GM12873 (cell line): ENCODE measurements around the gene ANKRD44.

Experiments used
- TF ChIP-seq, protein P1 (sequence below): IDR thresholded peaks from 2 replicates; pipeline ENCODE4 v1.5.1; 2012; ENCODE audit warnings: low read depth, mild to moderate bottlenecking, moderate library complexity, low read length, control low read depth; ENCODE audit not compliant: insufficient read depth; ENCODE audit errors: missing control alignments

Gene ANKRD44

DNA sequence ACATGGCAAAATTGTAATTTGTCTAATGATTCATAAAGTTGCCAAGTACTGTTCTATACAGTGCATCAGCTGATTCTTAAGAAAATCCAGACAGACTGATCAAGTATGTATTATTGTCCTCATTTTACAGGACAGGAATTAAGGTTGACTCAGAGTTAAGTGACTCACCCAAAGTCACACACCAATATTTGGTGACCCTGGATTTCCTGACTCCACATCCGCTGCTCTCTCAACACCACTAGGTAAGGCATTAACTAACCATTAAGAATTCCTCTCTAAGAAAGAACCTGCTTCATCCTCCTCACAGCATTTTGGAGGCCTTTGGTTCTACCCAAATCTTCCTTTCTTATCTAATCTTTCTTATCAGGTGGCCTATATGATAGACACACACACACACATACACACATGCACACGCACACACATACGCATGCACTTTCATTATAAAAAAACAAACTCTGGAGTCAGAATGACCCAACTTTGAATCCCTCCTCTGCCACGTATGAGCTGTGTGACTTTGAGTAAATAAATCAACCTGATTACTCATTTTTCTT is 150.8 kb downstream of the ANKRD44 start:
- TF ChIP-seq, protein P1, sequence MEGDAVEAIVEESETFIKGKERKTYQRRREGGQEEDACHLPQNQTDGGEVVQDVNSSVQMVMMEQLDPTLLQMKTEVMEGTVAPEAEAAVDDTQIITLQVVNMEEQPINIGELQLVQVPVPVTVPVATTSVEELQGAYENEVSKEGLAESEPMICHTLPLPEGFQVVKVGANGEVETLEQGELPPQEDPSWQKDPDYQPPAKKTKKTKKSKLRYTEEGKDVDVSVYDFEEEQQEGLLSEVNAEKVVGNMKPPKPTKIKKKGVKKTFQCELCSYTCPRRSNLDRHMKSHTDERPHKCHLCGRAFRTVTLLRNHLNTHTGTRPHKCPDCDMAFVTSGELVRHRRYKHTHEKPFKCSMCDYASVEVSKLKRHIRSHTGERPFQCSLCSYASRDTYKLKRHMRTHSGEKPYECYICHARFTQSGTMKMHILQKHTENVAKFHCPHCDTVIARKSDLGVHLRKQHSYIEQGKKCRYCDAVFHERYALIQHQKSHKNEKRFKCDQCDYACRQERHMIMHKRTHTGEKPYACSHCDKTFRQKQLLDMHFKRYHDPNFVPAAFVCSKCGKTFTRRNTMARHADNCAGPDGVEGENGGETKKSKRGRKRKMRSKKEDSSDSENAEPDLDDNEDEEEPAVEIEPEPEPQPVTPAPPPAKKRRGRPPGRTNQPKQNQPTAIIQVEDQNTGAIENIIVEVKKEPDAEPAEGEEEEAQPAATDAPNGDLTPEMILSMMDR: no peak

GRCh38 chr2:197158591-197159550 is 151.7 kb downstream of the ANKRD44 start:
- TF ChIP-seq, protein P1: no peak

- TF ChIP-seq, protein P1: no peak
These were observed 152.6 kb downstream of the ANKRD44 start for GRCh38 chr2:197157879-197158537.

DNA sequence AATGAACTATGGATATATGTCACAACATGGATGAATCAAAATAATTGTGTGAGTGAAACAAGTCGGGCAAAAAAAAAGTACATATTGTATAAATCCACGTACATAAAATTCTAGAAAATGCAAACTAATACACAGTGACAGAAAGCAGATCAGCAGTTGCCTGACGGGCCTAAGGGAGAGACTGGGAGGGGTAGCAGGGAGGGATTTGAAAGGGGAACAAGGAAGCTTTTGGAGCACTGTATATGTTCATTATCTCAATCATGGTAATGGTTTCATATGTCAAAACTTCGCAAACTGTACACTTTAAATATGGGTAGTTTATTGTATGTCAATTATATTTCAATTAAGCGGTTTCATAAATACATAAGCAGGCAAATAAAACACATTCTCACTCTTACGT is 153.8 kb downstream of the ANKRD44 start:
- TF ChIP-seq, protein P1: no peak

DNA sequence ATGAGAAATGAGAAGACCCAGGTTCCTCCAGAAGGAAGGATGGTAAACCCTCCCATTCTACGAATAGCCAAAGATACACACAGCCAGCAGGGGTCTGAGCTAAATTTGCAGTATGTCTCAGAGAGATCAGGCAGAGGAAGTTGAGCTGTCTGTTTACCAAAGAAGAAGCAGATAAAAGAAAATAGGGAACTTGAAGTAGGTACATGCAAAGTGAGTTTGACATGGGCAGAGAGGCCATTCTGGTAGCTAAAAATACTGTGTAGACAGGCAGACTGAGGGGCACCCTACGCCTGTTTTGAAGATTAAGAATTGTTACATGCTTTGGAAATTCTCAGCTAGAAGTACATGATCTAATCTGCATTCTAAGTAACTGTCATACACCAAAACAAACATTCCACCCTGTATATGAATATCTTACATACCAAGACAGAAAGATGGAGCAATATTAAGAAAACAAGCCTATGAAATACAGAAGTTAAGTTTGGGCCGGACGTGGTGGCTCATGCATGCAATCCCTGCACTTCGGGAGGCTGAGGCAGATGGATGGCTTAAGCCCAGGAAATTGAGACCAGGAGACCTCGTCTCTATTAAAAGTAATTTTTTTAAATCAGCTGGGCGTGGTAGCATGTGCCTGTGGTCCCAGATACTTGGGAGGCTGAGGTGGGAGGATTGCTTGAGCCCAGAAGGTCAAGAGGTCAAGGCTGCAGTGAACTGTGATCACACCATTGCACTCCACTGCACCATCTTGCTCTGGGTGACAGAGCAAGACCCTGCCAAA is 157.9 kb downstream of the ANKRD44 start:
- TF ChIP-seq, protein P1: peak; percentile 49

- TF ChIP-seq, protein P1: no peak
These were observed 161.0 kb downstream of the ANKRD44 start for GRCh38 chr2:197149546-197149945.

GRCh38 chr2:197148401-197148800 is 162.2 kb downstream of the ANKRD44 start:
- TF ChIP-seq, protein P1: no peak
